AG08395 (cell line): ENCODE data around the gene LRRC51.
A peak's percentile ranks its signal among the peaks of the same experiment; 100 is the strongest.

ENCODE experiments used
- DNase-seq: peaks from one replicate; pipeline ENCODE4 v3.0.0; 2012; ENCODE audit warnings: mixed read lengths, low spot score

The LRRC51 gene

DNA sequence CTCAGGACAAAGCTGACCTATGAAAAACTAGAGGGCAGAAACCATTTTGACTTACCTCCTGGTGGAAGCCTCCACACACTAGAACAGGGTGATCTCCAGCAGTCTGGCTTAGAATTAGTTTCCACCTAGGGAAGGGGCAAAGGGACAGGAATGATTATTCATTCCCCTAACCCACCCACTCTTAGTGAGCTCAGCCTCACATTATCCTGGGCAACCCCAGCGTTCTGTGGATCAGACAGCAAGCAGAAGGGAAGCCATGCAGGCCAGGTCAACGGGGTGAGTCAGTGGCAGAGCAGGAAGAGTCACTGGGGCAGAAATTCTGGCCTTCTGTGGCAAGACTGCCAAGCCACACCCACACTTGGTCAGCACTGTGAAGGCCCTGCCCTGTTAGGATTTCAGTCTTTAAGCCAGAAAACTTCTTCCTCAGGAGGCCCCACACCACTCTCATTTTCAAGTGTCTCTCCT is 10.8 kb upstream of the LRRC51 start:
- DNase-seq: peak; percentile 90

DNA sequence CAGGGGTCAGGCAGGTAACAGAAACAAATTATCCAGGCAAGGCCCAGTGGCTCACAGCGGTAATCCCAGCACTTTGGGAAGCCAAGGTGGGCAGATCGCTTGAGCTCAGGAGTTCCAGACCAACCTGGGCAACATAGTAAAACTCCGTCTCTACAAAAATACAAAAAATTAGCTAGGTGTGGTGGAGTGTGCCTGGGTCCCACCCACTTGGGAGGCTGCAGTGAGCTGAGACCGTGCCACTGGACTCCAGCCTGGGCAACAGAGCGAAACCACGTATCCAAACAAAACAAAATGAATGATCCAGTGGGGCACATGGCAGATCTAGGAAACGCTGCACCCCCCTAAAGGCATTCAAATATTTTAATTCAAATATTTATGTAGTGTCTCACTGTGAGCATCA is 10.2 kb upstream of the LRRC51 start:
- DNase-seq: no peak

DNA sequence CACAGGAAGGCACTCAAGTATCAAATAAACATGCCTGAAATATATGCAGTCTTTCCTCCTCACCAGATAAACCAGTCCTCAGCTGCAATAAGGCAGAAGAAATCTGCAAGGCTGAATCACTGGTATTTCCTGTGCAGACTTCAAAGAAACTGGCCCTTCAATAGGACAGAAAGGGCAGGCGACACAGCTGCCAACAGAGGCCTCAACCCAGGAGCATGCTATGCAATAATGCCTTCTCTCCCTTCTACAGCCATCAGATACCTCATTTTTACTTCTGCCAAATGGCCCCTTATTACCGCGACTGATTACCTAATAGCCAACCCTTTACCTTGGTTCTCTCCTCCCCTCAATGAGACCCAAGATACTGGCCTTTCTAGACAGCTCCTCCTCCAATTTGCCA is 8.3 kb upstream of the LRRC51 start:
- peak; percentile 66 for DNase-seq

DNA sequence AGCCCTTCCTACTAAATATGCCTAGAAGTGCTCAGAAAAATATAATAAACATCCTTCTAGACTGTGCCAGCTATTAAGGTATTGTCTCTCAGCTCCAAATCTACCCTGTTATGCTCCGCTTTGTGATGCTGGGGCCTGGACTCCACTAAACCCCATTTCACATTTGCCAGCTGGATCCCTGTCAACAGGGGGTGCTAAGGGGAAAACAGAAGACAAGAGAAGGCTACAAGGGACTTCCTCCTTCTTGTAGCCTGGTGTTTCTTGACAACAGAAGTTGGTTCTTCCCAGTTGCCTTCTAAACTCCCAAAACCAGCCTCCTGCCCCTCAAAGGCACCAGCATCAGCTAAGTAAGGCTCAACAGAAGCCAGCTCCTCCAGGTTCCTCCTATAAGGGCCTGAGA is 5.5 kb upstream of the LRRC51 start:
- DNase-seq: no peak

DNA sequence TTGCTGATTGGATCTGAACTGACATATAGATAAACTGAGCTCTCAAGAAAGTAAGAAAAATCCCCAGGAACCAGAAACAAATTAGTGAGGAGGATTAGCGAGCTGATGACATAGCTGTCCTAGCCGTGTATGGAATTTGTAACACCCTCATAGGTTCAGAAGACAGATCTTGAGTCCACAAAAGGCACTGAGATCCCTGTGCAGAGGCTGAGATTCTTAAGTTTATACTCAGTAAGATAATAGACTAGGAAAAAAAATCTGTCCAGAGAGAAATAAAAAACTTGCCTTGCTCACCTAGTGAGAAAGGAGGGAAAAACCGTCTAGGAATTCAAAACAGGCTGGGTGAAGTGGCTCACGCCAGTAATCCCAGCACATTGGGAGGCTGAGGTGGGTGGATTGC is 4.9 kb upstream of the LRRC51 start:
- no peak for DNase-seq

DNA sequence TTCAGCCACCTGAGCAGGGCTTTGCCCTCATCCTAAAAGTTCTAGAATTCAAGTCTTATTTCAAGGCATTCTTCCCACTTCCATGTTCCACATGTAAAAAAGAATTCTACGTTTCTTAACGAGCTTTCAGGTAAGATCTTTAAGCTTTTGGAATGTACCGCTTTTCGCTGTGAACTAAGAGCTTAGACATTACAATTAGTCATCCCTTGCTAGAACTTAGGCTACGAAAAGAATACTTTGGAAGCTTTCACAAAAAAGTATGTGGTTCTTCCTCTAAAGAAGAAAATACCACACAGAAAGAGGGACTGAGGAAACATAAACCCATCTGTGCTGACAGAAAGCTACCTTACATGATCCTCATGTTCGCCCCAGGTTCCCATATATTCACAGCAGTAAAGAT is 2.2 kb upstream of the LRRC51 start:
- DNase-seq: no peak

DNA sequence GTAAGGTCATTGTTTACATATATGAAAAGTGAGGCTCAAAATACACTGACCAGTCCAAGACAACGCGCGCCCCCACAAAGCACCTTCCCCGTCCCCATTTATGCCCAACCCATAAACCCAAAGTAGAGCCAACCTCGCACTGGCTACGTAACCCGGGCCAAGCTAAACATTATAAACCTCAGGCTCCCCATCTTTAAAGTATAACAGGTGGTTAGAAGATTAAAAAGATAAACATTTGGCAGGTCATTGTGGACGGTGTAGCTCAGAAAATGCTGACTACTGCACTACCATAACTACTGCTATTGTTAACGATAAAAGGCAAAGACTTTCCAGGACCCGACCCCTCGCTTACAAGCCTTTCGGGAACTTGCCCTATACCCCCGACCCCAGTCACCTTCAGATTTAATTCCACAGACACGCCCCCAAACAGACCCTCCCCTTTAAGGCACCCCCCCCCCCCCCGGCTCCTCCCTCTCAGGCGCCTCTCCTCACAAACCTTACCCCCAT is 778 bp upstream of the LRRC51 start:
- peak; percentile 31 for DNase-seq

DNA sequence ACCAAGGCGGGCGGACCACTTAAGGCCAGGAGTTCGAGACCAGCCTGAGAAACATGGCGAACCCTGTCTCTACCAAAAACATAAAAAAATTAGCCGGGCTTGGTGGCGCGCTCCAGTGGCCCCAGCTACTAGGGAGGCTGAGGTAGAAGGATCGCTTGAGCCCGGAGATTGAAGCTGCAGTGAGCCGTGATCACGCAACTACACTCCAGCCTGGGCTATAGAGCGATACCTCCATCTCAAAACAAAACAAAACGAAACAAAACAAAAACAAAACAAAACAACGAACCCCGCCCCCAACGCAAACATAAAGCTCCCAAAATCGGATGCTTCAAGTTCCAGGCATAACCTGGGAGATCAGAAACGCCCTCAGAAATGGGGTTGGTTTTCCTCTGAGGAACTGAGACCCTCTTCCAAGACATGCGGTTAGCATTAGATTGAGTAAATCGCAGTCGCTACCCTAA is 564 bp downstream of the LRRC51 start:
- no peak for DNase-seq

DNA sequence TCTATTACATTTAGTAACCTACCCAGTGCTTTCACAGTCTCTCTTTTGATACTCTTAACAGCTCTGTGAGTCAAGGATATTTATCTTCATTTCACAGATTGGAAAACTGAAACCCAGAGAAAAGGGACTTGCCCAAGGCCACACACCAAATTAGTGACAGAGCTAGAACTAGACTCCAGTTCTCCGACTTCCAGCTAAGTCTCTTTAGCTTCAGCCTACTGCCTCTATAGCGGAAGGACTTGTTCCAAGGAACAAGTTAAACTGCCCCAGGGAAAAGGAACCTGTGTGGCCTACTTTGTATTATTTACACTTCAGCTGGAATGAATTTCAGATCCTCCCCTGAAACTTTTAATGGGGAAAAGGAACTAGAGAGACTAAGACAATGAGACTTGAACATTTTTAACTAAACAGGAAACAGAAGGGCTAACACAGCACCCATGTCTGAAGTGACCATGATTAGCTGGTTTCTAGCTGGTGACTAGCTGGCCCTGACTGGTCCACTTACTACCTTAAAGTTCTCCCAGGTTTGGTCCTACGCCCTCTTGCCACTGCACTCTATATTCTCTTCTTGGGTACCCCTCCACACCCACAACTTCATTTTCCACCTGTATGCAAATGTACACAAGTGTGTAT is 1.3 kb downstream of the LRRC51 start:
- DNase-seq: no peak

DNA sequence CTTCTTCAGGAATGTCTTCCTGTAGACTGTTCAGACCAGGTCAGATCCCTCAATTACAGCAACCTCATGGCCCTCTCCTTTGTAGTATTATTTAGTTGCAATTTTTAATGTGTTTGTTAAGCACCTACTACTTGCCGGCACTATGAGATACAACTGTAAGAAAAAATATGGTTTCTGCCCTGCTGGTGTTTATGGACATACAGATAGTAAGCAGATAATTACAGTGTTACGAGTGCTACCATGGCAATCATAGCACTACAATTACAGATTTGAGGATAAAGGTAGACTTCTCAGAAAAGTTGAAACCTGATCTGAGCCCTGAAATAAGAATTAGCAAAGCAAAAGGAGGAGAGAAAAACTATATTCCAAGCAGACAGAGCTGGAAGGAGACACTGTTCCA is 2.8 kb downstream of the LRRC51 start:
- DNase-seq: no peak

DNA sequence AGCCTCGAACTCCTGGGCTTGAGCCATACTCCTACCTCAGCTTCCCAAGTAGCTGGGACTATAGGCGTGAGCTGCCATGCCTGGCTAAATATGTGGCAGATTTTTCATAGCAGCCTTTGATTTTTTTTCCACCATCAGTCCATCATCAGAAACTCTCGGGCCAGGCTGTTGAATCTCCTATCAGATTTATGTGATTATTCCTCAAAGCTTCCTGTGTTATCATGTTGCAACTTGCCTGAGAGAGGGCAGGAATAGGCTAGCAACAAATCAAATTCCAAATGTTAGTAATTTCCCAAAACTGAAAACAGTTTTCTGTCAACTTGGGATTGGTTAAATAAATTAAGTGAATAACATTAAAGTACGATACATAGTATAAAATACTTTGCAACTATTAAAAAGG is 3.4 kb downstream of the LRRC51 start:
- DNase-seq: no peak

DNA sequence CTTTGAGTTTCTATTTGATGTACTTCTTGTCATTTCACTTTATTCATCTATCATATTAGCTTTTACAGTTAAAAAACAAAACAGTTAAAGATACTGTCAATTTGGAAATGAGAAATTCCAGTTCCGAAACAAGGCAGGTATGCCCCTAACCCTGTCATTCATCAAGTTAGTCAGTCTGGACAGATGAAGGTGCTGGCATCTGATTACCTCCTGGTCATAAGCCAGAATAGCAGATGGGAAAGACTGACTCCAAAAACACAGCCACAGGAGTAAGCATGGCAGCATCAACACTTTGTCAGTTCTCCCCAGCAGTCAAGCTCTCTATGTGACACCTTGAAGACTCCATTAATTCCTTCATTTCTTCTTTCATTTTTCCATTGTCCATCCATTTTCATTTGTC is 4.3 kb downstream of the LRRC51 start:
- no peak for DNase-seq

DNA sequence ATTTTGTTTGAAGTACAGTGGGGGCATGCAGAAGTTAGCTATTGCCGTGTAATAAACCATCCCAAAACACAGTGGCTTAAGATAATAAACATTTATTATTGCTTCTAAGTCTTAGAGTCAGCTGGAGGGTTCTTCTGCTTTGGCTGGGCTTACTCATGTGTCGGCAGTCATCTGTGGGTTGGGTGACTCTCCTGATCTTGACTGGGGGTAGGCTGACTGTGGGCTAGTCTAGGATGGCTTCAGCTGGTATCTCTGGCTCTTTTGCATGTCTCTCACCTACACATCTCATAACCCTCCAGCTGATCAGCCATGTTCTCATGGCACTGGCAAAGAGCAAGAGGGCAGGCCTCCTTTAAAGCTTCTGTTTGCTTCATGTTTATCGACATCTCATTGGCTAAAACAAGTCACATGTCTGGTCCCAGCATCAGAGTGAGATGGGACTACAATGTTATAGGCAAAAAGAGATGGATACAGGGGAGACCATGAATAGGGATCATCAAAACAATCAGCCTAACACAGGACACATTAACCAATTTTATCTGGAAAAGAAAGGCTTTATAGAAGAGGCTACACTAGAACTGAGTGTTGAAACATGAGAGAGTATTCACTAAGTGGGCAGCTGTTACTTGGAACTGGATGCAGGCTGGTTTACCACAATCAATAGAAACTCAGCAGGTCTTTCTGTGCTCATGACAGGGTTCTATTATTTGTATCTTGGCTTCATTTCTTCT is 5.1 kb downstream of the LRRC51 start:
- no peak for DNase-seq

DNA sequence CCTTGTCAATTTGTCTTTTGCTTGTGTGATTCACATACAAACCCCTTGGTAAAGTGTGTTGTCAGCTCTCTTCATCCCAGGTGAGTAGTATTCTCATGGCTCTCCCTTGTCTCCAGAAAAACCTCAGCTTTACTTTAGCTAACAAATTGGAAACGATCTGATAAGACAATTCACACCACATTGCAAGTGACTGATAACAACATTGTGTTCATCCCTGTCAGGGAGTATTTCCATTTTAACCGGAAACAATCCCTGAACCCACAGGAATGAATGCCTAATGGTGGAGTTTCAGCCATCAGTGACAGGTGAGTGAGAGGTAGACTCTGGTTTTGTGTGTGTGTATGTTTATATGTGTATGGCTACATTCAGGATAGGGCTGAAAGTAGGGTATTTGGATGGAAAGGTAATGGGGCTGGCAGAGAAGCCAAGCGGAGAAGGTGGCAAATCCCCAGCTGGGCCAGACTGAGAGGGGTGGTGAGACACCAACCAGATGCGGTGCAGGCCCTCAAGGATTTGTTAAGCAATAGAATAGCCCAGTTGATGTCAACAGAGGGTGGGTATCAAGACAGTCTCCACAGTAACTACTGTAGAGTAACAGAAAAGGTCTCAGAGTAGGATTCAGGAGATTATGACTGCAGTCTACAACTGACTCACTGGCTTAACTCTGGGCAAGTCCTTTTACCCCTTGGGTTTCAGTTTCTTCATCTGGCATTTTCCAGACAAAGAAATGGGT is 7.6 kb downstream of the LRRC51 start:
- DNase-seq: no peak

DNA sequence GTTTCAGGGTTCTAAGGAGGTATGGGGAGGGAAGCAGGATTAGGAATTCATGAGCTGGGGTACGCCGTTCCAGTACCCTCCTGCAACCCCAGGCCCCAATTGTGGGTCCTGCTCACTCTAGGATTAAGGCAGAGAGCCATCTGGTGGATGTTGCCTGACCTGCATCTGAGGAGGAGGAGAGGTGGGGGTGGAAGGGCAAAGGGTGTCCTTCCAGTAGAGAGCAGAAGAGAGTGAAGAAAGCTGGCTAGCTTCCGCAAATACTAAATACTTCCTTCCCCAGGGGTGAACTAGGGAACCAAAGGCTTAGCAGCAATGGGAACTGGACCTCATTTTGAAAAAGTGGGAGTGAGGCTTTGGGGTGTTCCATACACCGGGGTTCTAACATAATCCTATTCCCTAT is 10.6 kb downstream of the LRRC51 start:
- DNase-seq: peak; percentile 86

DNA sequence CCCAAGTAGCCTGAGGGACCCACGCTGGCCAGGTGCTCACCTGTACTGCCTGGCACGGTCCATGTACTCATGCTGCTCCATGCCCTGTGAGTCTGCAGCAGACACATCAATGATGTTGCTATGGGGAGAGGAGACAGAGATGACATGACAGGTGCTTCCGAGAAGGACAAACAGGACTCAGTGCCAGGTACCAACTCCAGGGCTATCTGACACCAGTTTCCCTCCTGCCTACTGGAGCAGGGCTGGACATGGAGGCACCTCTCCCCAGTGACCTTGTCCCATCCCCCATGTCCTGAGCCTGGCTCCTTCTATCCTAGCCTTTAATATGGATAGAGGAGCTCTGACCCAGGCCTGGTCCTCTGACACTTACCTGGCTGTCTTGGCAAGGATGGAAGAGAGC is 18.1 kb downstream of the LRRC51 start:
- no peak for DNase-seq

DNA sequence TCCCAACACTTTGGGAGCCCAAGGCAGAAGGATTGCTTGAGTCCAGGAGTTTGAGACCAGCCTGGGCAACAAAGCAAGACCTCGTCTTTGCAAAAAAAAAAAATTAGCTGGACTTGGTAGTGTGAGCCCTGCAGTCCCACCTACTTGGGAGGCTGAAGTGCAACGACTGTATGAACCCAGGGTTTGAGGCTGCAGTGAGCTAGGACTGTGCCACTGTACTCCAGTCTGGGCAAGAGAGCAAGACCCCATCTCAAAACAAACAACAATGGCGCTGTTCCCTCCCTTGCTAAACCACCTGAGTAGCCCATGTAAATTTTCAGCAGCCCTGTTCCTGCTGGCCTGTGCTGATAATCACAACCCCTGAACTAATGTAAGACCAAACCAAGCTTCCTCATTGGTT is 19.4 kb downstream of the LRRC51 start:
- DNase-seq: no peak

DNA sequence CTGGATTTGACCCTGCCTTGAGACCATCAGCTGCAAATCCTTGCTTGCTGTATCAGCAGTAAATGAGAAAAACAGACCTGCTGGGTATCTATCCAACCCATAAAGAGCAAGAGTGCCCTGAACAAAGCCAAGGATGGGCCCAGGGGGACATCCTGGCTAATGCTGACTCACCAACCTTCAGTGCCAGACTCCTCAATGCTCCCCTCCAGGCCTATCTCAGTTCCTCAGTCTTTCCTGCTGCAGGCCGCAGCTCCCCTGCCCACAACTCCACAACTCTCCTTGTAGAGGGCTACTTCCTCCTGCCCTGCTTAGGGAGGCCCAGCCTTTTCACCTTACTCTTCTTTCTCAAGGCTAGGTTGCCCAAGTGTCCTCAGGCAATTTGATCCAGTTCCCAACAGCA is 19.8 kb downstream of the LRRC51 start:
- DNase-seq: no peak

DNA sequence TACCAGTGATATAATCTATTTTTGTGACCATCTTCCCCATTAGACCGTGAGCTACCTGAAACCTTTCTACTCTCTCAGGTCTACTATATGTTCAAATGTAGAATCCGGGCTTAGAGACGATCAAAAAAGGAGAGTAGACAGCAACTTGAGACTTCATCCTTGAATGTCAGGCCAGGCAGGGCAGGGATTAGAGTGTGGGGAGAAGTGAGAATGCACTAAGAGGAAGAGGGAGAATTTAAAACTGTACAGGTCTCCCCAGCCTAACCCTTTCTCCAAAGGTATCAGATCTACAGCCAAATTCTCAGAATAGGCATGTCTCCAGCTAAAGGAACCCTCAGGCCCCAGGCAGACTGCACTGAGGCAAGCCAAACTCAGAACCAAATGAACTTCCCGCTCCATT is 21.5 kb downstream of the LRRC51 start:
- no peak for DNase-seq

DNA sequence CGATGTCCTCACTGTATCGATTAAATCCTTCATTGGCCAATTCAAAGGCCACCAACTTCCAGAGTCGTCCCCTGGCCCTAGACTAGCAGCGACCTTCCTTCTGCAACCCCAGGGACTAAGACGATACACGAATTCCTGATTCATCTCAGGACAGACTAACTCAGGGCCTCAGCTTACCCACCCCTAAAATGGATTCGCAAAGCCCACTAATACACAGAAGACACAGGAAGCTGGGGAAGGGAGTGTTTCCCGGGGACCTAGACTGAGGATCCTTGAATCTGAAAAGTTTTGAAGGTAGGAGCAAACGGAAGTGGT is 21.9 kb downstream of the LRRC51 start:
- DNase-seq: no peak

DNA sequence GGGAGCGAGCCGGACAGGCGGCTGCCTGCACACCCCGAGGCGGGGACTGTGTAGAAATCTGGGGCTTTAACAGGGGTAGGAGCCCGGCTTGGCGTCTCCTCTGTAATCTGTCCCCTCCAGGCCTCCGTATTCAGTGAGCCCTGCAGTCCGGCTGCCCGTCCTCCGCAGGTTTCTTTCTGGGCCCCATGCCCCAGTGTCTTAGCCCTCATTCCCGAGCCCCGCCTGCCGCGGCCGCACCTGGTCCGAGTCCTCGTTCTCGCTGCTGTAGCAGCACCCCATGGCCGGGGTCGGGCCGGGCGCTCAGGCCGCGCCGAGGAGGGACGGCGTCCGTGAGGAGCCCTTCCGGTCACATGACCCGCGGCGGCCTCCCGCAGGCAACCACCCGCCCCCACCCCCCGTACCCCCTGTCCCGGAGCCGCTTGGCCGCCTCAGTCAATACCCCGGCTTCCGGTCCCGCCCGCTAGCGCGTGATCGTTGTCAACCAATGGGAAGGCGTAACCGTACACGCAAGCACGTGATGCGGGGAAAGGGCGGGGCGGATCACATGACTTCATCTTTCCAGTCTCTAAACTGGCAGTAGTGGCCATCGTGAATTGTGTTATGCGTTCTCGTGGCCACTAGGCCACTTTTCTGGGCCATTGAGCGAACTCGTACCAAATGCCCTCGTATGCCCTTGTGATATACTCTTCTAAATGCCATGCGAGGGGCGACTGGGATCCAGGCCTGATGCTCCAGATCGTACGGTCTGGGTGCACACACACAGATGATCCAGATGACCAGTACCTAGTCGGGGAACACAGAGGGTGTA is 22.5 kb downstream of the LRRC51 start, which contains the start of gene LAMTOR1:
Gene LAMTOR1 (minus strand): TSS at position 352 of the 808 bp plus-strand sequence. CDS start 73 bp downstream, at position 279.
- peak; percentile 97 for DNase-seq

DNA sequence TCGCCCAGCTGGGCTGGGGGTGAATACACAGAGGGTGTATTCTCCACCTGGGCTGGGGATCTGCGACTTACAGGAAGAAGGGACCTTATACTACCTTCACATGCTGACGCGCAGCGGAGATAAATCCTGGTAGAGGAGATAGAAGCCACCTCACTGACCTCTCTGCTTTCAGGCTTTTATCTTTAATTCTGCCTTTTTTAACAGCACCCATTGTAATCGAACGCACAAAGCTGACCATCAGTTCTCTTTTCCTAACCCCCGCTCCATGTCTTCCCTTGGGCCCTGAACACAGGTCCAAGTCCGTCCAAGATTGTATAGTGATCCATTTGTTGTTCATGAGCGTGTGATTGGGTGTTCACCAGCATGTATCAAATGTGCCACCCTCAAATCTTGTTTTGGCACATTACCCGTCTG is 23.1 kb downstream of the LRRC51 start:
- DNase-seq: no peak
